ENCODE measurements around the gene CHMP6.

The CHMP6 gene

GRCh38 chr17:80967404-80967872 is 24.2 kb upstream of the CHMP6 start:
- no peaks in the 10 kb centered on the region for H3K27me3 ChIP-seq (ENCODE audit: control insufficient read depth, insufficient read depth, low read length)

GRCh38 chr17:80968602-80969029 is 23.0 kb upstream of the CHMP6 start:
- H3K27ac ChIP-seq (ENCODE audit: low read depth, low read length): no peak overlapping the region

More at GRCh38 chr17:80967404-80967872, 24.2 kb upstream of the CHMP6 start:
- no peak overlapping the region for H3K4me3 ChIP-seq (ENCODE audit: low read depth, low read length)
- H3K27ac ChIP-seq (ENCODE audit: low read depth, low read length): no peak overlapping the region
- no peaks in the 10 kb centered on the region for H3K9me3 ChIP-seq (ENCODE audit: control insufficient read depth, insufficient read depth, low read depth, low read length)
- H3K9ac ChIP-seq (ENCODE audit: low read length): no peak overlapping the region
- H3K36me3 ChIP-seq (ENCODE audit: control insufficient read depth, insufficient read depth, low read length): no peaks in the 10 kb centered on the region
- peaks cover 6% of the 10 kb centered on the region; the same call in 1 of the 2 replicates for H3K4me1 ChIP-seq (ENCODE audit: control insufficient read depth, insufficient read depth, low read length)

GRCh38 chr17:80969030-80969673 is 22.5 kb upstream of the CHMP6 start:
- no peaks in the 10 kb centered on the region for H3K27me3 ChIP-seq (ENCODE audit: control insufficient read depth, insufficient read depth, low read length)
- H3K27ac ChIP-seq (ENCODE audit: low read depth, low read length): no peak overlapping the region
- no peaks in the 10 kb centered on the region for H3K9me3 ChIP-seq (ENCODE audit: control insufficient read depth, insufficient read depth, low read depth, low read length)
- H3K36me3 ChIP-seq (ENCODE audit: control insufficient read depth, insufficient read depth, low read length): no peaks in the 10 kb centered on the region
- H3K4me3 ChIP-seq (ENCODE audit: low read depth, low read length): no peak overlapping the region
- peaks cover 6% of the 10 kb centered on the region; the same call in 1 of the 2 replicates for H3K4me1 ChIP-seq (ENCODE audit: control insufficient read depth, insufficient read depth, low read length)
- no peak overlapping the region for H3K9ac ChIP-seq (ENCODE audit: low read length)

More at GRCh38 chr17:80968602-80969029, 23.0 kb upstream of the CHMP6 start:
- no peak overlapping the region for H3K9ac ChIP-seq (ENCODE audit: low read length)
- H3K36me3 ChIP-seq (ENCODE audit: control insufficient read depth, insufficient read depth, low read length): no peaks in the 10 kb centered on the region
- H3K27me3 ChIP-seq (ENCODE audit: control insufficient read depth, insufficient read depth, low read length): no peaks in the 10 kb centered on the region
- H3K4me1 ChIP-seq (ENCODE audit: control insufficient read depth, insufficient read depth, low read length): peaks cover 6% of the 10 kb centered on the region; the same call in 1 of the 2 replicates
- no peak overlapping the region for H3K4me3 ChIP-seq (ENCODE audit: low read depth, low read length)
- H3K9me3 ChIP-seq (ENCODE audit: control insufficient read depth, insufficient read depth, low read depth, low read length): no peaks in the 10 kb centered on the region

GRCh38 chr17:80969674-80970043 is 22.0 kb upstream of the CHMP6 start:
- H3K9me3 ChIP-seq (ENCODE audit: control insufficient read depth, insufficient read depth, low read depth, low read length): no peaks in the 10 kb centered on the region
- no peak overlapping the region for H3K4me3 ChIP-seq (ENCODE audit: low read depth, low read length)
- no peak overlapping the region for H3K27ac ChIP-seq (ENCODE audit: low read depth, low read length)
- H3K9ac ChIP-seq (ENCODE audit: low read length): no peak overlapping the region
- H3K4me1 ChIP-seq (ENCODE audit: control insufficient read depth, insufficient read depth, low read length): peaks cover 6% of the 10 kb centered on the region; the same call in 1 of the 2 replicates
- no peaks in the 10 kb centered on the region for H3K27me3 ChIP-seq (ENCODE audit: control insufficient read depth, insufficient read depth, low read length)
- H3K36me3 ChIP-seq (ENCODE audit: control insufficient read depth, insufficient read depth, low read length): no peaks in the 10 kb centered on the region

- no peaks in the 10 kb centered on the region for H3K36me3 ChIP-seq (ENCODE audit: control insufficient read depth, insufficient read depth, low read length)
- no peak overlapping the region for H3K9ac ChIP-seq (ENCODE audit: low read length)
- no peak overlapping the region for H3K27ac ChIP-seq (ENCODE audit: low read depth, low read length)
- H3K4me3 ChIP-seq (ENCODE audit: low read depth, low read length): no peak overlapping the region
- H3K9me3 ChIP-seq (ENCODE audit: control insufficient read depth, insufficient read depth, low read depth, low read length): no peaks in the 10 kb centered on the region
- H3K4me1 ChIP-seq (ENCODE audit: control insufficient read depth, insufficient read depth, low read length): peaks cover 6% of the 10 kb centered on the region; the same call in 1 of the 2 replicates
- H3K27me3 ChIP-seq (ENCODE audit: control insufficient read depth, insufficient read depth, low read length): no peaks in the 10 kb centered on the region
These were observed 21.4 kb upstream of the CHMP6 start for GRCh38 chr17:80970044-80970761.

GRCh38 chr17:80970762-80971703 is 20.6 kb upstream of the CHMP6 start:
- Histone ChIP-seq H3K4me1 (ENCODE audit: control insufficient read depth, insufficient read depth, low read length) (peaks cover 6% of the 10 kb centered on the region; the same call in 1 of the 2 replicates), H3K27ac (ENCODE audit: low read depth, low read length) (no peak overlapping the region), H3K9ac (ENCODE audit: low read length) (no peak overlapping the region), H3K27me3 (ENCODE audit: control insufficient read depth, insufficient read depth, low read length) (no peaks in the 10 kb centered on the region), H3K9me3 (ENCODE audit: control insufficient read depth, insufficient read depth, low read depth, low read length) (no peaks in the 10 kb centered on the region), H3K36me3 (ENCODE audit: control insufficient read depth, insufficient read depth, low read length) (no peaks in the 10 kb centered on the region), H3K4me3 (ENCODE audit: low read depth, low read length) (no peak overlapping the region)

- Histone ChIP-seq H3K9me3 (ENCODE audit: control insufficient read depth, insufficient read depth, low read depth, low read length) (no peaks in the 10 kb centered on the region), H3K4me1 (ENCODE audit: control insufficient read depth, insufficient read depth, low read length) (peaks cover 6% of the 10 kb centered on the region; the same call in 1 of the 2 replicates), H3K4me3 (ENCODE audit: low read depth, low read length) (no peak overlapping the region), H3K27ac (ENCODE audit: low read depth, low read length) (no peak overlapping the region), H3K27me3 (ENCODE audit: control insufficient read depth, insufficient read depth, low read length) (no peaks in the 10 kb centered on the region), H3K36me3 (ENCODE audit: control insufficient read depth, insufficient read depth, low read length) (no peaks in the 10 kb centered on the region), H3K9ac (ENCODE audit: low read length) (no peak overlapping the region)
These were observed 19.8 kb upstream of the CHMP6 start for GRCh38 chr17:80971704-80972304.

- no peak overlapping the region for H3K27ac ChIP-seq (ENCODE audit: low read depth, low read length)
- H3K27me3 ChIP-seq (ENCODE audit: control insufficient read depth, insufficient read depth, low read length): peaks cover 6% of the 10 kb centered on the region; the same call in 1 of the 2 replicates
- no peaks in the 10 kb centered on the region for H3K36me3 ChIP-seq (ENCODE audit: control insufficient read depth, insufficient read depth, low read length)
- no peaks in the 10 kb centered on the region; the same call in 1 of the 2 replicates for H3K4me1 ChIP-seq (ENCODE audit: control insufficient read depth, insufficient read depth, low read length)
- no peaks in the 10 kb centered on the region for H3K9me3 ChIP-seq (ENCODE audit: control insufficient read depth, insufficient read depth, low read depth, low read length)
- H3K4me3 ChIP-seq (ENCODE audit: low read depth, low read length): no peak overlapping the region
- no peak overlapping the region for H3K9ac ChIP-seq (ENCODE audit: low read length)
These were observed 14.9 kb upstream of the CHMP6 start for GRCh38 chr17:80976701-80977100.

GRCh38 chr17:80977172-80977571 is 14.5 kb upstream of the CHMP6 start:
- no peaks in the 10 kb centered on the region for H3K36me3 ChIP-seq (ENCODE audit: control insufficient read depth, insufficient read depth, low read length)
- H3K4me3 ChIP-seq (ENCODE audit: low read depth, low read length): no peak overlapping the region
- H3K27me3 ChIP-seq (ENCODE audit: control insufficient read depth, insufficient read depth, low read length): peaks cover 11% of the 10 kb centered on the region; the same call in 1 of the 2 replicates
- H3K9me3 ChIP-seq (ENCODE audit: control insufficient read depth, insufficient read depth, low read depth, low read length): no peaks in the 10 kb centered on the region
- no peaks in the 10 kb centered on the region; the same call in 1 of the 2 replicates for H3K4me1 ChIP-seq (ENCODE audit: control insufficient read depth, insufficient read depth, low read length)
- H3K9ac ChIP-seq (ENCODE audit: low read length): no peak overlapping the region
- no peak overlapping the region for H3K27ac ChIP-seq (ENCODE audit: low read depth, low read length)

Measured in HUES6 (cell line).